HG03575 (cell line): ENCODE data around the gene NAP1L4.

Experiments used
- ATAC-seq: cut with Tn5 transposase; IDR thresholded peaks from one replicate; pipeline ENCODE4 v1.9.1; 2021; ENCODE audit not compliant: unreplicated experiment, insufficient number of reproducible peaks, low FRiP score; ENCODE audit errors: extremely low read depth

Gene NAP1L4

DNA sequence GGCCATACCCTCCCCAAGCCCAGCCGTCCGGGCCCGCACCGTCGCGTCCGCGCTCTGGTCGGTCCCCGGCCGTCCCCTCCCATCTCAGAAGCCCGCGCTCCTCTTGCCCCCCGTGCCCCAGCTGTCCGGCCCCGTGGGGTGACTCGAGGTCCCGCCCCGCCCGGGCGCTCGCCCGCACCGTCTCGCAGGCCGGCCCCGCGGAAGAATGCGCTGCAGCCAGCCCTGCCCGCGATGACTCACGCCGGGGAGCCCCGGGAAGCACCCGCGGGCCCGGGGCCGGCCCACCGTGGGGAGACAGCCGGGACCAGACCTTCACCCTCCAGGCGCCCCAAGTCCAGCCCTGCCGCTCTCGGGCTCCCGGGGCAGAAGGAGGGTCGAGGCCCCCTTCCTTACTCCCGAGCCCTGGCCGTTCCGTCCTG lies 62.6 kb downstream of the NAP1L4 start:
- ATAC-seq: no peak

DNA sequence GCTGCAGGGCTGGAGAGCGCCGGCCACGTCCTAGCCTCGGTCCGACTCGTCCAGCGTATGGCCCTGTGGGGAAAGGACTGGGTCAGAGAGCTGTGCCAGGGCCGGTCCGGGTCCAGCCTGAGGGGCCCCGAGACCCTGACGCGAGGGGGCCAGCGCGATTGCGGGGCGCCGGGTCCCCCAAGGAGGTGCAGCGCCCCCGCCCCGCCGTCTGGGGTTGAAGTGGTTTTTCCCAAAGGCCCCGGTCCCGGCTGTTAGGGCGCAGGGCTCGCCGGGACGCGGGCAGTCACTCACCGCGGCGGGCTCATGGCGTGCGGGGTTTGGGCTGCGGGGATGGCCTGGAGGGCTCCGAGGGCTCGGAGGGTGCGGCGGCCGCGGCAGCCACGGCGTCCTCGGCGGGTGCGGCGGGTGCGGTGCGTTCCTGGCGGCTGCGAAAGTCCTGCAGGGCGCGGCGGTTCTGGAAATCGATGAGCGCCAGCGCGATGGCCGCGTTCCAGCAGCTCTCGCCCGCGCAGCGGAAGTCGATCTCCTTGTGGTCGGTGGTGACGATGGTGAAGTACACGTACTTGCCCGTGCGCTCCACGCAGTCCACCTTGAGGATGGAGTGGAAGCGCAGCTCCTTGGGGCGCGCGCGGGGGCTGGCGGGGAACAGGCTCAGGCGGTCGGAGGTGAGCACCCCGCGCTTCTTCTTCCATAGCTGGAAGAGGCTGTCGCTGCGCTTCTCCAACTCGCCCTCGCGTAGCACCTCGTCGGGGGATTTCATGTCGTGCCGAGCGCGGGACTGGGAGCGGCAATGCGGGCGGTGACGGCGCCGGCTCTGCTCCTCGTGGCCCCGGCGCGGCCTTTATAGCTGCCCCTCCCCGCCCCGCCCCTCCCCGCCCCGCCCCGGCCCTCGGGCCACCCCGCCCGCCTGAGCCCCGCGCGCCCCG lies 63.3 kb downstream of the NAP1L4 start, which contains the start of gene PHLDA2:
PHLDA2 (minus strand) TSS at position 816 of the 926 bp plus-strand sequence; CDS start at position 760, 56 bp downstream.
- ATAC-seq: no peak

DNA sequence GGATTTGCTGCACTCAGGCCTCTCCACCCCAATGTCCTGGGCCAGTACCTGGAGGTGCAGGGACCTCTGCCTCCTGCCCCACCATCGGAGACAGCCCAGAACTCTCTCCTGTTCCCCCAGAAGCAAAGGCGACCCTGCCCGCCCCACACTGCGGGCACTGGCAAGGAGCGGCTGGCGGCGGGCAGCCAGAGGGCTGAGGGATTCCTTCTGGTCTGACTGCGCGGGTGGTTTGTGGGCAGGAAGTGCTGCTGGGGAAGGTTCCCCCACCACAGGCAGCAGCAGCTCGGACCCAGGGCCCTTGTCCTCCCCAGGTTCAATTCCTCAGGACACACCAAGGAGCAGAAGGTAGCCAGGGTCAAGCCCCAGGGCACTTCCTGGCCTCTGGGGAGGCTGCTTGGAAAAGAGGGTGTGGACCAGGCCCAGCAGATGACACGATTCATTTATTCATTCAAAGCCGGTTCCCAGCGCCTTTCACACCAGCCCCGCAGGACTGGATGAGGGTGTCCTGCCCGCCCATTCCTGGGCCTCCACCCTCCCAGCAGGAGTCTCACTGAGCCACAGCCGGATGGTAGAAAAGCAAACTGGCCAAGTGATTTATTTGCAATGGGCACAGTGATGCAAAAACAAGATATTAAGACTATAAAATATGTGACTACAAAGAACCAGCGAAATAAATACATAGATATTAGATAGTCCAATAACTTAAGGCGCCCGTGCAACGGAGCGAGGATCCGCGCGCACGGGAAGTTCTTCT lies 64.1 kb downstream of the NAP1L4 start:
- no peak for ATAC-seq

DNA sequence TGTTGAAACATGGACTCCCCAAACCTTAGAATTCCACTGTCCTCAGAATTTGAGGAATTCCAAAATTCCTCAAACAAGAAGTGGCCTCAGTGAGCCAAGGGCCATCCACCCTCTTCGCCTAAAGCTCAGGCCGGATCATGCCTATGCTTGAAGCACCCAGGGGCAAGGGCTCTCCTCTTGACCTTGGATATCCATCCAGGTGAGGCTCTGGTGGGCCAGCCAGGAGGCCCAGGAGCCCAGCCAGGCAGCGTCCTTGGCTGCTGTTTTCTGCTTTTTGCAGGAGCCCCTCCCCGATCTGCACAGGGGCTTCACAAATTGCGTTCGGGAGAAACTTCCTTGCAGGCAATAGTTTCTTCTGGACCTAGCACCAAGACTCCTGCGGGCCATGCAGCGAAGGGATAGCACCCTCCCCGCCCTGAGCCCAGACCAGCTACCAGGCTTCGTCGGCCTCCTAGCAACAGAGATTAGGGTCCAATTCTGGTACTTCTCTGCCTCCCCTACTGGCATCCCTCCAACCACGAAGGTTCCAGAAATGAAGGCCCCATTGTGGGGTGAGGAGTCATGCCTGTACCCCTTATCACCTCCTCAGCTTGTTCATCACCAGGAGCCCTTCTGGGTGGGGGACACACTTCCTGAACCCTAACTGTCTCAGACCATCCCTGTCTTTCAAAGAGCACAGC lies 64.9 kb downstream of the NAP1L4 start:
- ATAC-seq: no peak

DNA sequence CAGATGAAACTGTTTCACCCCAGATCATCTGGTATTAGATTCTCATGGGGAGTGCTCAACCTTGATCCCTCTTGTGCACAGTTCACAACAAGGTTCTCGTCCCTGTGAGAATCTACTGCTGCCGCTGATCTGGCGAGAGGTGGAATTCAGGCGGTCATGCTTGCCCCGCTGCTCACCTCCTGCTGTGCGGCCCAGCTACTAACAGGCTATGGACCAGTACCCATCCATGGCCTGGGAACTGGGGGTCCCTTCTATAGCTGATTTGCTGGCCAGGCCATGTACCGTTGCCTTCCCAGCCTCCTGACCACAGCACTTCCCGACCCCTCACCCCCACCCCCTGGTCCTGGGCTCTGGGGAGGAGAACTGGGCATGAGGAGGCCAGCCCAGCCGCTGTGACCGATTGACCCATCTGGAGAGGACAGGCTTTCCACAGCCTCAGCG lies 65.5 kb downstream of the NAP1L4 start:
- no peak for ATAC-seq

DNA sequence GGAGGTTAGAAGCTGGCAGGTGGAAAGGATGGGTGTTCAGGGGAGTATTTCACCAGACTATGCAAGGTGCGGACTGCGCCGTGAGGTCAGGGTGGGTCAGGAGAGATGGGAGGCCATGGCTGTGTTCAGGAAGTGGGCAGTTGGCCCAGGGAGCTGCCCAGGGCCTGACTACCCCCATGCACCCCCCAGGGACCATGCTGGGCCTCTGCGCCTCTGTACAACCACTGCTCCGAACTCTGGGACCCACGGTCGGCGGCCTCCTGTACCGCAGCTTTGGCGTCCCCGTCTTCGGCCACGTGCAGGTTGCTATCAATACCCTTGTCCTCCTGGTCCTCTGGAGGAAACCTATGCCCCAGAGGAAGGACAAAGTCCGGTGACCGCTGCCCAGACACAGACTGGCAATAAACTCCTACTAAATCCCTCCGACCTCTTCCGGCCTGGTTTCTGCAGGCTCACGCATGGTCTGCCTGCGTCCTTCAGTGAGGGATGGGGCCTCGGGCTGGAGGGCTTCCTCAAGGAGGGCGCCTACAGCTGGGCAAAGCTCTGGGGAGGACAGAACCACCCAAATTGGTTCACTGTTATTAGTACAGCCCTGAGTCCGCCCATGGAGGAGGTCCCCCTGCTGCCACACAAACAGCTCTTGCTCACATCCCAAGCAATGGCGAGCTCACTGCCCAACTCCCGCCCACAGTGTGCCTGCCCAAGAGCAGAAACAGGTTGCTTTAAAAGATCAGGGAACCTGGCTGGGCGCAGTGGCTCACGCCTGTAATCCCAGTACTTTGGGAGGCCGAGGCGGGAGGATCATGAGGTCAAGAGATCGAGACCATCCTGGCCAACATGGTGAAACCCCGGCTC lies 67.1 kb downstream of the NAP1L4 start:
- ATAC-seq: no peak

DNA sequence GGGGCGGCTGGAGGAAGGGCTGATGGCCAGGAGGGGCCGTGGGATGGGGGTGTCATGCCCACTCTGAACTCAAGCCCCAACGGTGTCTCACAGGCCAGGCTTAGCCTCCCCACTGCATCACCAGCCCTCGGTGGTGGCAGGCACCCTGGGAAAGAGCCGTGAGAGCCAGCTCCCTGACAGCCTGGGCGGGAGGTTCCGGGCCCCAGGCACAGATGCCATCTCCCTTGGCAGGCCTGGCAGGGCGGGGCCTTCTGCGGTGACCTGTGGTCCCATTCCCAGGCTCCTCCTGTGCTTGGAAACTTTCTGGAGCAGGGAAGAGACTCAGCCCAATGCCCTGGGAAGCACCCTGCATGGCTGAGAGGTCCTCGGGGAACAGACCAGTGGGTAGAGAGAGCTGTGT lies 67.7 kb downstream of the NAP1L4 start:
- ATAC-seq: no peak

DNA sequence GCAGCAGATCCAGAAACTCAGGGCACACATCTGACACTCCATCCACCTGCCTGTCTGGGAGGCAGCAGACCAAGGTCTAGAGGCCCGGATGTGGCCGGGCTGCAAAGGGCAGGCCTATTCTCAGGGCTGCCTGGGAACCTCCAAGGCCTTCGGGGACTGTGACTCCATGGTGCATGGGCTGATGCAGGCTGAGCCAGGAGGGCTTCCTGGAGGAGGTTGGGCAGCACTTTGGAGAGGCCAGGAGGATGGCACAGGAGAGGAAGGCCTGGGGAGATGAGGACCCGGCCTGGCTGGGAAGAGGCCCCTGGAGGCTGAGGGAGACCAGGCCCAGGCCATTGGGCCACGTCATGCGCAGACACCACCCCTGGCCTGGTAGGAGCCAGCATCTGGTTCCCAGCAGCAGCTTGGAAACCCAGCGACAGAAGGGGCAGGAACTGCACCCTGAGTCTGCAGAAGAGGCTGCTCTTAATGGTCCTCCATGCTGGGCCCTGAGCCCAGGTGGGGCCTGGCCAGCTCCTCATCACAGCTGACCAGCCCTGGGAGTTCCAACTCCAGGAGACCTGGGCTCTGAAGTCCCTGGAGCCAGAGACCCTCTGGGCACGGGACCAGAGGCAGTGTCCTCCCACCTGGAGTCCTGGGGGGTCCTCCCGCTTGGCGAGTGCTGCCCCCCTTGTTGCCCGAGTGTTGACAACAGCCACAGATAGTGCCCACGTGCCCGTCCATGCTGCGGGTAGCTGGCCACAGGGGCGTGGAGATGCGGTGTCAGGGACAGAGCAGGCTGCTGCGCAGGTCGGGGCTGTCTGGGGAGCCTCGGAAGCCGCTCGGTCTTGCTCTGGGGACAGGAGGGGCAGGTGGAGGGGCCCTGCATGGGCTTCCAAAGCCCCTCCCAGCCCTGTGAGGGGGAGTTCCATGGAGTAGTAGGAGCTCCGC lies 68.4 kb downstream of the NAP1L4 start:
- no peak for ATAC-seq

DNA sequence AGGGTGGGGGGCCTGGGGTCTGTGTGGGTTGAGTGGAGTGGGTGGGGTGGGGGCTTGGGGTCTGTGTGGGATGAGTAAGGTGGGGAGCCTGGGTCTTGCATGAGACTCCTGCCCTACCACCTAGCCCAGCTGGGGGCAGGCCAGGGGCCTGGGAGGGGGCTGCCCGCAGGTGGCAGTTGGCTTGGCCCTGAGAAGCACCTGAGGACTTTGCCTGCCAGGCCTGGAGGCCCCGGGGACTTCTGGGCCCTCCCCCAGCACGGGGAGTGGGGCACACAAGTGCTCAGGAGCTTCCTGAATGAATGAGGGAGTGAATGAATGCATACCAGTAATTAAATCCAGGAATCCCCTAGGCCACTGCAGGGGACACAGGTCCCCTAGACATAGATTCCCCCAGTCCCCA lies 69.5 kb downstream of the NAP1L4 start:
- no peak for ATAC-seq

DNA sequence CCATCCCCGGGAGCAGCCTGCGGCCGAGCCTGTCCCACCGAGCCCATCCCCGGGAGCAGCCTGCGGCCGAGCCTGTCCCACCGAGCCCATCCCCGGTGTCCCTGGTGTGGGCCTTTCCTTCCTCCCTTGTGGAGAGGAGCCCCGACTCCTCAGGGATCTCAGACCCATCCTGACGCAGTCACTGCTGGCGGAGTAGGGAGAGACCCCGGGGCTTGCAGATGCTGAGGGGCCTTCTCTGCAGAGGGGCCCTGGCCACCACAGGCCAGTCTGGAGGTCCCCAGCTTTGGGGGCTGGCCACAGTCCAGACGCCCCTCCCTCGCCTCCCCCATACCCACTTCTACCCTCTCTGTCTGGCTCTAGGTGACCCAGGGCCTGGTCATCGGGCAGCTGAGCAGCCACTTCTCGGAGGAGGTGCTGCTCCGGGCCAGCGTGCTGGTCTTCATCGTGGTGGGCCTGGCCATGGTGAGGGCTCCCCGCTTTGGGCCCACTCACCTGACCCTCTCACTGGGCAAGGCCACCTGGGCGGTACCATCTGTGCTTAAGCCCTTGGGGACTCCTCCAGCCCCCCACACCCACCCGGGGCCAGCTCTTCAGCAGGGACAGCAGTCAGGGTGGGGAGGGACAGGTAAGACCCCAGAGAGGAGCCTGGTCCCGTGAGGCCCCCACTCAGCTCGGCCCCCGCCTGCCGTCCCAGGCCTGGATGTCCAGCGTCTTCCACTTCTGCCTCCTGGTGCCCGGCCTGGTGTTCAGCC lies 70.2 kb downstream of the NAP1L4 start:
- no peak for ATAC-seq

DNA sequence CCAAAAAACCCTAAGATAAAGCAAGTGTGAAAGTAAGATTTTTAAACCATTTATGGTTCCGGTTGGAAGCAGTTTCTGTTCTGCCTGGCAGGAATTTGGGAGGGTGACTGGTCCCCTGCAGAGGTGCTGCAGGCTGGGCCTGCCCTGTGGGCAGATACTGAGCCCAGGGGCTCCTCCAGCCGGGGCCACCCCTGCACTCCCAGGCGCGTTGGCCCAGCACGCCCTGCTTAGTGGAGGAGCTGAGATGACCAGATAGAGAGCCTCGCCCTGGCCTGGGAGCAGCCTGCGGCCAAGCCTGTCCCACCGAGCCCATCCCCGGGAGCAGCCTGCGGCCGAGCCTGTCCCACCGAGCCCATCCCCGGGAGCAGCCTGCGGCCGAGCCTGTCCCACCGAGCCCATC lies 70.9 kb downstream of the NAP1L4 start:
- no peak for ATAC-seq

DNA sequence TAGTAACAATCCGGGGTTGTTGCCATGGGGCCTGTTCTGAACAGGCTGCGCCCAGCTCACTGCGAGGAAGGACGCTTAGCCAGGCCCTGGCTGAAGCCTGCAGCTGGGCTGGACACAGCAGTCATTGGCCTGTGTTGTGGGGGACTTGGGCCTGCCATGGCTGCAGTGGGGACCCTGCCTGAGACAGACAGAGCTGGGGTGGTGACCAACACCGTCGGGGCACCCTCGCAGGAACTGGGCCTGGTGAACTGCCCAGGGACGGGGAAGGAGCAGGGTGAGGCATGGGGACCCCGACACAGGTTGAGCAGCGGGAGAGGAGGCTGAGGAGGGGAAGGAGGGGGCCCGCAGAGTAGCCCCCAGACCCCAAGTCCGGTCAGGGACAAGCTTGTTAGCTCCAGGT lies 71.8 kb downstream of the NAP1L4 start:
- ATAC-seq: no peak

DNA sequence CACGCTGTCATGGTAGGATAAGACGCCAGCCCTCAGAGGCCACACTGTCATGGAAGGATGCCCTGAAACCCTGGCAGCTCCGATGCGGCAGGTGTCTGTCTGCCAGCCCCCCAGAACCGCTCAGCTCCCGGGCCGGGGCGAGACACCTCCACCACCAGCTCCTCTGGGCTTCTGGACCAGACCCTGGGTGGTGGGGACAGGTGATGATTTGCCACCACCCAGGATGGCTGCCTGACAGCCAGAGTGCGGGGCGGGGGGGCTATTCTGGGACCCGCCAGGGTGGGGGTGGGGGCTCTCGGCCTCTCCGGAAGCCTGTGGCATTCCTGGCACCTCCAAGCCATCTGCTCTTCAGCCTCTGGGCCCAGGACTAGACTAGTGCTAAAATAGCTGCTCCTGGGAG lies 72.3 kb downstream of the NAP1L4 start:
- no peak for ATAC-seq

DNA sequence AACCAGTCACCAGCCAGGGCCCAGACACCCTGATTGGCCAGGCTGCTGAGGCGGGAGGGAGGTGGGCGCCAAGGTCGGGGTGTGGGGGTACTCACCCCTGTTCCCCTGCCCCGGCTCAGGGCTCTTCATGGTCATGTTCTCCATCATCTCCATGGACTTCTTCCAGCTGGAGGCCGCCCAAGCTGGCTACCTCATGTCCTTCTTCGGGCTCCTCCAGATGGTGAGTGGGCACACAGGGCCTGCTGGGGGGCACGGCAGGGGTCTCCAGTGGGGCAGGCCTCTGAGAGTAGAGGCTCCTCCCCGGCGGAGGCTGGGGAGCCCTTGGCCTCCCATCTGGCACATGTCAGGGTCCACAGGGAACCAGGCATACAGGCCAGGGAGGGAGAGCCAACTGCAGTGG lies 72.9 kb downstream of the NAP1L4 start:
- ATAC-seq: no peak

DNA sequence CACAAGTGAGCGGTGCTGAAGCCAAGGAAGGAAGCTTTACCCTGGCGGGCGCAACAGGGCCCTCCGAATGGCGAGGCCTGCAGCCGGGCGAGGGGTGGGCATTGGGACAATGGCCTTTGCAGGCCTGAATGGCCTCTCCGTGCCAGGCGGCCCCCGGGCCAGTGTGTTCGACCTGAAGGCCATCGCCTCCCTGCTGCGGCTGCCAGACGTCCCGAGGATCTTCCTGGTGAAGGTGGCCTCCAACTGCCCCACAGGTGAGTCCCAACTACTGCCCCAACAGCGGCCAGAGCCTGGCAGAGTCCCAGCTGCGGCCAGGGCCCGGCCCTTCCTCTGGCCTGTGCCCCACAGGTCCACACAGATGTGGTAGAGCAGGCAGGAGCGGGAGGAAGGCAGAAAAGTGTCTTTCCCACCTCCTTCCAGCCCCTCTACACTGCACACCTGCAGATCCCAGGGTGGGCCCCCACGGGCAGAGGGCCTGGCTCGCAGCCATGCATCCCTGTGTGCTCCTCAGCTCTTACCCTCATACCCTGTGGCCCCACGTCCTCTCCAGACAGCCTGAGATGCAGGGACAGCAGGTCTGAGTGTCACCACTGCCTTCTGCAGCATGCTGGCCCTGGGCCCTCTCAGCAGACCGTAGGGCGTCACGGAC lies 74.2 kb downstream of the NAP1L4 start:
- no peak for ATAC-seq

DNA sequence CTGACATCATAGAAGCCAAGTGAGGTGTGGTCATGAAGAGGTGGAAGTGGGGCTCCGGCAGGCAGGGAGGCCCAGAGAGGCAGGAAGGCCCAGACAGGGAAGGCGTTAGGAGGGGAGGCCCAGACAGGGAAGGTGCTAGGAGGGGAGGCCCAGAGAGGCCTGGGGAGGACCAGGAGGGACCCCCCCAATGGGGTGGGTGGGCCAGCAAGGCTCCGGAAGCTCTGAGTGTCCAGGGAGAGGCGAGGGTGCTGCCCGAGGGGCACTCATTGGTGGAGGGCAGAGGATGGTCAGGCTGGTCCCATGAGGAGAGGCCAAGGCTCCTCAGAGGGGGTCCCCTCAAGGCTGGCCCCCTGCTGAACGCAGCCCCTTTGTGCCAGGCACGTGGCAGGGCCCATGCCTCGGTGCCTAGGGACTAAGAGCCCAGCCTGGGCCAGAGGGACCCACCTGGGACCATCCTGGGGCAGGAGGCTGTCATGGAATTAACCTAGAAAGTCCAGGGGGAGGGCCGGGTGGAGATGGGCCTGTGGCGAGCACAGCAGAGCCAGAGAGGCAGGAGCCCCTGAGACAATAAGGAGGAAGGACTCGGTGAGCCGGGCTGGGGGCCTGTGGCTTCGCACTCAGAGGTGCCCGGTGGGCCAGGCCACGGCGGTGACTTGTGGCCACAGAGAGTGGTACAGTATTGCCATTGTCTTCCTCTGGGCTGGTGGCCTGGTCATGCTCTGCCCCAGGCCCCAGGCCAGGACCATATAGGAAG lies 75.1 kb downstream of the NAP1L4 start:
- no peak for ATAC-seq
